ENCODE measurements around the gene PSME2. TPM values are rescaled to one million over a fixed set of nuclear protein-coding genes. Genes with fewer than 3 reads are reported as not detected.

PSME2 gene
- total RNA-seq, 1 experiment from 2014 or later = 126 TPM

DNA sequence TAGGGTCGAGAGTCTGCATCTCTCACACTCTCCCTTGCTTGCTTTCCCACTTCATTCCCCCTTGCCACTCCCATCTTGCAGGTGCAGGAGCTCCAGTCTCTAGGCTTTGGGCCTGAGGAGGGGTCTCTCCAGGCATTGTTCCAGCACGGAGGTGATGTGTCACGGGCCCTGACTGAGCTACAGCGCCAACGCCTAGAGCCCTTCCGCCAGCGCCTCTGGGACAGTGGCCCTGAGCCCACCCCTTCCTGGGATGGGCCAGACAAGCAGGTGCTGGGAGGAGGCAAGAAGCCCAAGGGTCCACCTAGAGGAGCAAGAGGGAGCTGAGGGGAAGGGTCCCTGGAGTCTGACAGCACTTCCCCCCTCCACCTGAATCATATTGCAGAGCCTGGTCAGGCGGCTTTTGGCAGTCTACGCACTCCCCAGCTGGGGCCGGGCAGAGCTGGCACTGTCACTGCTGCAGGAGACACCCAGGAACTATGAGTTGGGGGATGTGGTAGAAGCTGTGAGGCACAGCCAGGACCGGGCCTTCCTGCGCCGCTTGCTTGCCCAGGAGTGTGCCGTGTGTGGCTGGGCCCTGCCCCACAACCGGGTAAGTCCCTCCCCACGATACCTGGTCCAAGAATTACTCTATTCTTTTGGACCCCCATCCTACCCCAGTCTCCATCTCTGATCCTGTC, 5.1 kb upstream of the PSME2 start:
- no peak overlapping the region for H2AK5ac ChIP-seq (ENCODE audit: insufficient read length, low read length)
- H3K4me3 Mint-ChIP-seq = peak overlapping the region in 1 of 2 experiments; percentile 34; a peak in 1 of 5 replicates
- no peak overlapping the region for H4K5ac ChIP-seq (ENCODE audit: insufficient read length, low read depth, low read length)
- H2BK12ac ChIP-seq (ENCODE audit: insufficient read length, low read depth, low read length) = no peak overlapping the region
- no CpG with 5 or more reads among the region's 16 CpGs for WGBS (ENCODE audit: extremely low coverage, insufficient read length, low lambda C conversion rate)
- peaks cover 9 to 13% of the 10 kb centered on the region in 2 experiments for H3K4me1 Mint-ChIP-seq
- H3K4me1 ChIP-seq (ENCODE audit: insufficient read depth, low read length) = no peaks in the 10 kb centered on the region
- no peaks in the 10 kb centered on the region for H3K27me3 ChIP-seq (ENCODE audit: insufficient read depth, low read length)
- H3K18ac ChIP-seq (ENCODE audit: insufficient read length, low read depth, low read length) = no peak overlapping the region
- H3T11ph ChIP-seq (ENCODE audit: low read length) = no peak overlapping the region
- no peak overlapping the region for H3K4ac ChIP-seq (ENCODE audit: low read depth, low read length)
- peaks cover 11% of the 10 kb centered on the region for H3K23me2 ChIP-seq (ENCODE audit: insufficient read length, low read depth, low read length, poor library complexity, severe bottlenecking)
- H3K9me3 Mint-ChIP-seq = no peaks in the 10 kb centered on the region
- H2BK20ac ChIP-seq (ENCODE audit: low read depth, low read length, poor library complexity, severe bottlenecking) = no peak overlapping the region
- H3K27ac ChIP-seq (ENCODE audit: insufficient read length, low read depth, low read length) = no peak overlapping the region
- H3K4me2 ChIP-seq (ENCODE audit: insufficient read depth, insufficient read length, low read length) = no peak overlapping the region
- H3K14ac ChIP-seq (ENCODE audit: insufficient read depth, low read length) = no peak overlapping the region
- no peak overlapping the region for H3K9ac ChIP-seq (ENCODE audit: extremely low read depth, insufficient read length, low read length)
- DNase-seq = no peak
- no peak overlapping the region for H2BK120ac ChIP-seq (ENCODE audit: low read depth, low read length, poor library complexity, severe bottlenecking)
- no peak overlapping the region for H2AFZ ChIP-seq (ENCODE audit: low read length)
- H4K8ac ChIP-seq (replicated peaks; ENCODE audit: insufficient read length, low read depth, low read length) = no peak overlapping the region
- H3K27me3 Mint-ChIP-seq (ENCODE audit: low read depth) = no peaks in the 10 kb centered on the region
- TF ChIP-seq, protein P1, sequence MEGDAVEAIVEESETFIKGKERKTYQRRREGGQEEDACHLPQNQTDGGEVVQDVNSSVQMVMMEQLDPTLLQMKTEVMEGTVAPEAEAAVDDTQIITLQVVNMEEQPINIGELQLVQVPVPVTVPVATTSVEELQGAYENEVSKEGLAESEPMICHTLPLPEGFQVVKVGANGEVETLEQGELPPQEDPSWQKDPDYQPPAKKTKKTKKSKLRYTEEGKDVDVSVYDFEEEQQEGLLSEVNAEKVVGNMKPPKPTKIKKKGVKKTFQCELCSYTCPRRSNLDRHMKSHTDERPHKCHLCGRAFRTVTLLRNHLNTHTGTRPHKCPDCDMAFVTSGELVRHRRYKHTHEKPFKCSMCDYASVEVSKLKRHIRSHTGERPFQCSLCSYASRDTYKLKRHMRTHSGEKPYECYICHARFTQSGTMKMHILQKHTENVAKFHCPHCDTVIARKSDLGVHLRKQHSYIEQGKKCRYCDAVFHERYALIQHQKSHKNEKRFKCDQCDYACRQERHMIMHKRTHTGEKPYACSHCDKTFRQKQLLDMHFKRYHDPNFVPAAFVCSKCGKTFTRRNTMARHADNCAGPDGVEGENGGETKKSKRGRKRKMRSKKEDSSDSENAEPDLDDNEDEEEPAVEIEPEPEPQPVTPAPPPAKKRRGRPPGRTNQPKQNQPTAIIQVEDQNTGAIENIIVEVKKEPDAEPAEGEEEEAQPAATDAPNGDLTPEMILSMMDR (conservative IDR thresholded peaks at IDR 0.05) = no peak
- H2BK5ac ChIP-seq (ENCODE audit: insufficient read length, low read length) = no peak overlapping the region
- H4K91ac ChIP-seq (ENCODE audit: insufficient read length, low read depth, low read length) = no peak overlapping the region
- H3K27ac Mint-ChIP-seq = no peak overlapping the region
- peaks cover 8% of the 10 kb centered on the region; the same call in 1 of the 2 replicates for H3K79me2 ChIP-seq (ENCODE audit: insufficient read depth, low read length)
- H3K79me1 ChIP-seq (ENCODE audit: insufficient read depth, low read depth, low read length, poor library complexity, severe bottlenecking) = peaks cover 4% of the 10 kb centered on the region
- H2BK15ac ChIP-seq (ENCODE audit: low read depth, low read length) = no peak overlapping the region
- H3K9me3 ChIP-seq (ENCODE audit: control insufficient read depth, low read depth, low read length) = no peaks in the 10 kb centered on the region
- H3K56ac ChIP-seq (ENCODE audit: insufficient read length, low read depth, low read length) = no peak overlapping the region
- no peaks in the 10 kb centered on the region for H4K20me1 ChIP-seq (ENCODE audit: control insufficient read depth, insufficient read depth, insufficient read length)
- no peak overlapping the region for H3K23ac ChIP-seq (ENCODE audit: insufficient read length, low read depth, low read length)
- H3K36me3 Mint-ChIP-seq (ENCODE audit: insufficient read depth in 1 of 3, low read depth in 3 of 3) = peaks cover 36 to 72% (median 64%) of the 10 kb centered on the region in 3 experiments
